GM19351 (cell line): ENCODE results near the gene MAGI1.

ENCODE experiments used
- ATAC-seq: cut with Tn5 transposase; IDR thresholded peaks from one replicate; pipeline ENCODE4 v1.9.1; 2021; ENCODE audit warnings: mild to moderate bottlenecking, moderate library complexity; ENCODE audit not compliant: unreplicated experiment

The MAGI1 gene

GRCh38 chr3:65478551-65479500, 559.9 kb downstream of the MAGI1 start:
- ATAC-seq = no peak

- no peak for ATAC-seq
These were observed 565.0 kb downstream of the MAGI1 start for GRCh38 chr3:65473736-65474135.

- ATAC-seq = no peak
These were observed 566.2 kb downstream of the MAGI1 start for GRCh38 chr3:65472501-65472900.

GRCh38 chr3:65466300-65466988, 572.3 kb downstream of the MAGI1 start:
- no peak for ATAC-seq

GRCh38 chr3:65449841-65450428, 588.8 kb downstream of the MAGI1 start:
- no peak for ATAC-seq

GRCh38 chr3:65448120-65448519, 590.6 kb downstream of the MAGI1 start:
- ATAC-seq = no peak

- no peak for ATAC-seq
These were observed 593.0 kb downstream of the MAGI1 start for GRCh38 chr3:65445573-65446169.

GRCh38 chr3:65444447-65444815, 594.3 kb downstream of the MAGI1 start:
- ATAC-seq = no peak

- ATAC-seq = no peak
These were observed 594.8 kb downstream of the MAGI1 start for GRCh38 chr3:65443739-65444446.

GRCh38 chr3:65439641-65440284, 599.0 kb downstream of the MAGI1 start:
- ATAC-seq = peak; percentile 68

- no peak for ATAC-seq
These were observed 600.1 kb downstream of the MAGI1 start for GRCh38 chr3:65438612-65439011.

GRCh38 chr3:65438096-65438495, 600.6 kb downstream of the MAGI1 start:
- no peak for ATAC-seq

- no peak for ATAC-seq
These were observed 602.1 kb downstream of the MAGI1 start for GRCh38 chr3:65436580-65436979.

- ATAC-seq = no peak
These were observed 605.2 kb downstream of the MAGI1 start for GRCh38 chr3:65433480-65433879.

GRCh38 chr3:65432388-65433003, 606.2 kb downstream of the MAGI1 start:
- ATAC-seq = no peak

- no peak for ATAC-seq
These were observed 612.8 kb downstream of the MAGI1 start for GRCh38 chr3:65425880-65426279.

GRCh38 chr3:65422154-65422553, 616.6 kb downstream of the MAGI1 start:
- ATAC-seq = no peak

- ATAC-seq = no peak
These were observed 619.5 kb downstream of the MAGI1 start for GRCh38 chr3:65419233-65419632.

GRCh38 chr3:65413891-65414290, 624.8 kb downstream of the MAGI1 start:
- no peak for ATAC-seq

- ATAC-seq = no peak
These were observed 626.1 kb downstream of the MAGI1 start for GRCh38 chr3:65412588-65412987.
